Osteocyte (in vitro differentiated cells): ENCODE results near the gene EIF1. TPM values are rescaled to one million over a fixed set of nuclear protein-coding genes. Genes with fewer than 3 reads are reported as not detected.

ENCODE experiments used
- DNase-seq: peaks from one replicate; pipeline ENCODE4 v3.0.0; 2021; ENCODE audit warnings: mixed read lengths; ENCODE audit not compliant: unreplicated experiment; ENCODE audit errors: extremely low spot score
- H3K27ac Mint-ChIP-seq: one replicate; pipeline ENCODE4 v1.8.0; 2021; ENCODE audit warnings: mild to moderate bottlenecking, mixed read lengths; ENCODE audit not compliant: unreplicated experiment
- H3K27me3 Mint-ChIP-seq: one replicate; pipeline ENCODE4 v1.8.0; 2021; ENCODE audit warnings: mixed read lengths; ENCODE audit not compliant: unreplicated experiment
- H3K36me3 Mint-ChIP-seq: one replicate; pipeline ENCODE4 v1.8.0; 2021; ENCODE audit warnings: mixed read lengths; ENCODE audit not compliant: unreplicated experiment
- H3K4me1 Mint-ChIP-seq: one replicate; pipeline ENCODE4 v1.8.0; 2021; ENCODE audit warnings: mixed read lengths; ENCODE audit not compliant: unreplicated experiment
- H3K4me3 Mint-ChIP-seq: one replicate; pipeline ENCODE4 v1.8.0; 2021; ENCODE audit warnings: mild to moderate bottlenecking, moderate library complexity, mixed read lengths; ENCODE audit not compliant: unreplicated experiment
- H3K9me3 Mint-ChIP-seq: one replicate; pipeline ENCODE4 v1.8.0; 2021; ENCODE audit warnings: mixed read lengths; ENCODE audit not compliant: unreplicated experiment
- total RNA-seq: library from RNA; stranded (reverse); gene quantifications from 2 replicates; pipeline ENCODE4 v1.2.1, GENCODE V29; 2021
- TF ChIP-seq, protein P1 (sequence below): fragments of 200-600 bp; sonication (generic); IDR thresholded peaks from 2 replicates; pipeline ENCODE4 v1.5.0; 2021; ENCODE audit warnings: antibody characterized with exemption, mild to moderate bottlenecking, moderate library complexity

Gene EIF1
- total RNA-seq, 1 donor from 2014 or later = 1,057 TPM

DNA sequence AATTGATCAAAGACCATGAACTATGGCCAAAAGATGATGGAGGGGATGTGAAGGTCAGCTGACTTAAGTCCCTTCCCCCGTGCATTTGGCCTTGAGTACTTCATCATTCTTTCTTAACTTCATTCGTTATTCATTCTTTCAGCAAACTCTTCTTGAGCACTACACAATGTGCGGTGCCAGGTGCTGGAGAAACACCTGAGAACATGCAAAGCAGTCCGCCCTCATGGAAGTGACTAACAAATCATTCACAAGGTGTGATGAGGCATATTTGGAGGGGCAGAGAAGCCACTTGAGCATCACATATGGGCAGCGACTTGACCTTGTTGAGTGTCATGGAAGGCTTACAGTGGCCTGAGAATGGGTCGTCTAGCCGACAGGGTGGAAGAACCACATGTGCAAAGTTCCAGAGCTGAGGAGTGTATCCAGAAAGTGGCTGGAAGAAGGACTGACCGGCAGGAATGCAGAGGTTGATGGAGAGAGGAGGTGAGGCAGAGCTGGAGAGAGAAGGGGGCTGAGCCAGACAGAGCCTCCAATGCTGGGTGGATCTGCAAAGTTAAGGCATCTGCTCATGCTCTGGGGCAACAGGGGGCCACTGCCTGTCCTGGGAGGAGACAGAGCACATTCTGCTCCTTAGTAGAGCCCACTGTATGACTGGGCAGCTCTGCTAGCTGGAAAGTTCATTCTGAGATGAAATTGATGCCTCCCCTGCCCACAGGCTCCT lies 25.1 kb upstream of the EIF1 start:
- H3K27ac Mint-ChIP-seq = no peak overlapping the region
- no peaks in the 10 kb centered on the region for H3K9me3 Mint-ChIP-seq
- DNase-seq = no peak
- H3K27me3 Mint-ChIP-seq = no peaks in the 10 kb centered on the region
- H3K4me1 Mint-ChIP-seq = peaks cover 14% of the 10 kb centered on the region
- H3K36me3 Mint-ChIP-seq = peaks cover 2% of the 10 kb centered on the region
- TF ChIP-seq, protein P1, sequence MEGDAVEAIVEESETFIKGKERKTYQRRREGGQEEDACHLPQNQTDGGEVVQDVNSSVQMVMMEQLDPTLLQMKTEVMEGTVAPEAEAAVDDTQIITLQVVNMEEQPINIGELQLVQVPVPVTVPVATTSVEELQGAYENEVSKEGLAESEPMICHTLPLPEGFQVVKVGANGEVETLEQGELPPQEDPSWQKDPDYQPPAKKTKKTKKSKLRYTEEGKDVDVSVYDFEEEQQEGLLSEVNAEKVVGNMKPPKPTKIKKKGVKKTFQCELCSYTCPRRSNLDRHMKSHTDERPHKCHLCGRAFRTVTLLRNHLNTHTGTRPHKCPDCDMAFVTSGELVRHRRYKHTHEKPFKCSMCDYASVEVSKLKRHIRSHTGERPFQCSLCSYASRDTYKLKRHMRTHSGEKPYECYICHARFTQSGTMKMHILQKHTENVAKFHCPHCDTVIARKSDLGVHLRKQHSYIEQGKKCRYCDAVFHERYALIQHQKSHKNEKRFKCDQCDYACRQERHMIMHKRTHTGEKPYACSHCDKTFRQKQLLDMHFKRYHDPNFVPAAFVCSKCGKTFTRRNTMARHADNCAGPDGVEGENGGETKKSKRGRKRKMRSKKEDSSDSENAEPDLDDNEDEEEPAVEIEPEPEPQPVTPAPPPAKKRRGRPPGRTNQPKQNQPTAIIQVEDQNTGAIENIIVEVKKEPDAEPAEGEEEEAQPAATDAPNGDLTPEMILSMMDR = no peak
- H3K4me3 Mint-ChIP-seq = no peak overlapping the region

DNA sequence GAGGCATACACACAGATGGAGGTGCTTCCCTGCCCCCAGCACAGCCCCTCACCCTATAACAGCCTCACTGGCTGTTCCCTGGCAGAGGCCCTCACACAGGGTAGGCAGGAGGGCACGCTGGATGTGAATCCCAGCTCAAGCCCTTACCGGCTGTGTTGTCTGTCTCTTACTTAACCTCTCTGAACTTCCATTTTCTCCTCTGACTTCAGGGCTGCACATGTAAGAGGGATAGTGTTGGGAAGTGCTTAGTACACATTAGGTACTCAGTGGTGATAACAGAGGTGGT lies 24.6 kb upstream of the EIF1 start:
- no peak overlapping the region for H3K4me3 Mint-ChIP-seq
- TF ChIP-seq, protein P1 = no peak
- H3K4me1 Mint-ChIP-seq = peaks cover 14% of the 10 kb centered on the region
- no peak for DNase-seq
- no peaks in the 10 kb centered on the region for H3K9me3 Mint-ChIP-seq
- H3K36me3 Mint-ChIP-seq = peaks cover 1% of the 10 kb centered on the region
- no peak overlapping the region for H3K27ac Mint-ChIP-seq
- H3K27me3 Mint-ChIP-seq = no peaks in the 10 kb centered on the region

DNA sequence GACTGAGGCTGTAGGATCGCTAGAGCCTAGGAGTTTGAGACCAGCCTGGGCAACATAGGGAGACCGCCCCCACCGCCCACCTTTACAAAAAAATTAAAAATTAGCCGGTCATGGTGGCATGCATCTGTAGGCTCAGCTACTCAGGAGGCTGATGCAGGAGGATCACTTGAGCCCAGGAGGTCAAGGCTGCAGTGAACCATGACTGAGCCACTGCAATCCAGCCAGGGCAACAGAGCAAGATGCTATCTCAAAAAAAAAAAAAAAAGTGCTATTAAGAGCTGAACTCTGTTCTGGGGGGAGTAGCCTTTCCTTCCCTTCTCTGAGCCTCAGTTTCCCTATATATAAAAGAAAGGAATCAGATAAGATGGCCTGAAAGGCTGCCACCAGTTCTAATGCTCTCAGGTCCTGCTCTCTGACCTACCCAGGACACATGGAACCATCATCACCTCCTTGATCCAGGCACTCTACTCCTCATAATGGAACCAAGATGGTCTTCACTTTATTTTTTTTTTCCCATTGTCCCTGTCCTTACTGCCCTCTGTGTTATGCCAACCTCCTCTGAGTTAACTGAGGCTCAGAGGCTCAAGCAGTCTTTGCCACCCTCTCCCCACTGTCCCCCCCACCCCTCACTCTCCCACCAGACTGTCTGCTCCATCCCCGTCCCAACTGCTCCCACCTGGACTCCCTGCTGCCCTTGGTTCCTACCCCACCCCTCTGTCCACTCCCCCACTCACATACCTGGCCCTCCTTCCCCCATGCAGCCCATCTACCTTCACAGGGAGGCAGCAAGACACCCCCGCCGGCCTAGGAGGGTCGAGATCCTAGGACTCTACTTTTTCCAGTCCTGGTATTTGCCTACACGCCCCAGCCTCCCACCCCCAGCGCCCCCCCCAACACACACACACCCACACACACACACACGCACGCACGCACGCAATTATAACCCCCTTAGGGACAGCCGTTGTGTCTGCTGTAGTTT lies 23.8 kb upstream of the EIF1 start:
- TF ChIP-seq, protein P1 = no peak
- Mint-ChIP-seq H3K4me1 (peaks cover 14% of the 10 kb centered on the region), H3K4me3 (peak overlapping the region; percentile 71), H3K9me3 (no peaks in the 10 kb centered on the region), H3K36me3 (no peaks in the 10 kb centered on the region), H3K27me3 (no peaks in the 10 kb centered on the region), H3K27ac (no peak overlapping the region)
- no peak for DNase-seq

DNA sequence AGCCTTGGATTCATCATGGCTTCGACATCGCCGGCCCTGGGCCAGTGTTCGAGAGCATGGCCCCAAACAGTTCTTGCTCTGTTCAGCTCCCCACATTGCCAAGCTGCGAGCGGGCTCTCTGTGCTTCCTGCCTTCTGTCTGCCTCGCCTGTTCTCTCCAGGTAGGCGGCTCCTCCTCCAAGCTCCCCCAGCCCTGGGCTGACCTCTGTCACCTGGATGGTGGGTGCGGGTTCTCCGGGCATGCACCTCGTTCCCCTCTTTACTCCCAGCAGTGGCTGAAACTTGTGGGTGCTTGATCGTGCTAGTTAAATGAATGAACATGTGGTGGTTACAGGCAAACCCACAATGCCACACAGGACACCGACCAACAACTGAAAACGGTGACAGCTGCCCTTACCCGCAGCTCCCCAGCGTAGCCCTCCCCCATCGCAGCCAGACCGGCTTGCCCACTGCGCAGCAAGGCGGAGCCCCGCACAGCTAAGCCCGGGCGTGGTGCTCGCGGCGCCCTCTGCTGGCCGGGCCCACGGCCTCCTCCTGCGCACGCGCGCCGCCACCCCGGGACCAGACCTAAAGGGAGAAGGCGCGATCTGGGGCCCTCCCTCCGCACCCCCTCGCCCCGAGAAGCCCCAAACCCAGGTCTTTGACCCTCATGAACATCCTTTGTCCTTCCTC lies 23.0 kb upstream of the EIF1 start:
- peak overlapping the region; percentile 71 for H3K4me3 Mint-ChIP-seq
- H3K9me3 Mint-ChIP-seq = no peaks in the 10 kb centered on the region
- no peaks in the 10 kb centered on the region for H3K36me3 Mint-ChIP-seq
- TF ChIP-seq, protein P1 = peak; percentile 97
- no peaks in the 10 kb centered on the region for H3K27me3 Mint-ChIP-seq
- peak; percentile 97 for DNase-seq
- peak overlapping the region; percentile 95 for H3K27ac Mint-ChIP-seq
- peaks cover 14% of the 10 kb centered on the region for H3K4me1 Mint-ChIP-seq
